NCI-H2196 treated with DMSO at 0.1 percent for 48 hours (cell line): ENCODE results near the gene CDHR1.

ENCODE experiments used
- DNase-seq: peaks from one replicate; lab custom pipeline; 2025; ENCODE audit not compliant: unreplicated experiment; lab: John Stamatoyannopoulos, UW

CDHR1 gene

GRCh38 chr10:84261236-84261915 lies 67.0 kb downstream of the CDHR1 start:
- no peak for DNase-seq

DNA sequence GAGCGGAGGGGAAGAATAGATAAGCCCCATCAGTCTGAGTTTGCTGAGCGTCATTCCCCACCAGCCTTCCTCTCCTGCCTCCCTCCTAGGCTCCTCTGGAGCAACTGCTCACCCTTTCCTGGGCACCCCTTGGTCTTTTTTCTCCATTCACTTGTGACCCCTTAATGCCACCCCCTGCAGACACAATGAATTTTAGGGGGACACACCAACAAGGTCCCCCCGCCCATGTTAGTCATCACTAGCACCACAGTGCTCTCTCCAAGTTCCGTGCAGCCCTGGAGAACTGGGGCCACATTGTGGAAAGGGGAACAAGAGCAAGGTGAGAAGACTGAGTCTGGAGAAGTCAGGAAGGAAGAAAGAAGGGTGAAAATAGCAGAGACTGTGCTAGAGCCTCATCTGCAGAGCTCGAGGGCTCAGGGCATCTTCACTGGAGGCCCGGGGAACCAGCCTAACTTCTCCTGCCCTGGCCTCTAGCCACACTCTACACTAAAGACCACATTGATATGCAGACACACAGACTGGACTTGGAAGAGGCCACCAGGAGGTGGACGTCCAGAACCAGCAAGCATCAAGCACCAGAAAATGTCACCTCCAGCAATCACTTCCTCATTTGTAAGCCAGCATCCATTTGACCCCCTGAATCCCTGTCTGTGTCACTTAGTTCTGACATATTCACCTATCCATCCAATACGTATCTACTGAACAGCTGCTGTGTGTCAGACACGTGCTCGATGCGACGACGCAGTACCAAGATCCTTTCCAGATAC lies 68.0 kb downstream of the CDHR1 start:
- DNase-seq = no peak

- no peak for DNase-seq
Measured at GRCh38 chr10:84263716-84264115, 69.4 kb downstream of the CDHR1 start.

DNA sequence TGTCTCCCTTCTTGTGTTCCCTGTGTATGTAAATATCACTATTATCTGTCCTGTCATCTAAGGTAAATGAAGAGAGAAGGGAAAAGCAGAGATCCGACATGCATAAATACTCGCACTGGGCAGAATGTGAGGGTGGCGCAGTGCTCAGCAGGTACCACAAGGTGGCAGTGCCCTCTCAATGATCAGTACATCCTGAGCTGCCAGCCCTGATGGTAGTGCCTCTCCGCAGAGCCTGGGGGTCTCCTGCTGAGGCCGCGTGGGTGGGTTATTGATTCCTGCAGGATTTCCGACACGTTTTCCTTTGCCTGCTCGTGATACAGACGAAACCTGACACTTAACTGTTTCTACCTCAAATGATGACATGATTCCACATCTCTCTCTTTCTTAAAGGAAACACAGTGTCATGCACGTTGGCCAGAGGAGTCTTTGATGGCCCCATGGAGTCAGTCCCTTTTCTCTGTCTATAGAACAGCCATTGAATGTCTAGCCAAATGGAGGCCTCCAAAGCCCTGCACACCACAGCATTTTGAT lies 70.3 kb downstream of the CDHR1 start:
- DNase-seq = peak; percentile 20

DNA sequence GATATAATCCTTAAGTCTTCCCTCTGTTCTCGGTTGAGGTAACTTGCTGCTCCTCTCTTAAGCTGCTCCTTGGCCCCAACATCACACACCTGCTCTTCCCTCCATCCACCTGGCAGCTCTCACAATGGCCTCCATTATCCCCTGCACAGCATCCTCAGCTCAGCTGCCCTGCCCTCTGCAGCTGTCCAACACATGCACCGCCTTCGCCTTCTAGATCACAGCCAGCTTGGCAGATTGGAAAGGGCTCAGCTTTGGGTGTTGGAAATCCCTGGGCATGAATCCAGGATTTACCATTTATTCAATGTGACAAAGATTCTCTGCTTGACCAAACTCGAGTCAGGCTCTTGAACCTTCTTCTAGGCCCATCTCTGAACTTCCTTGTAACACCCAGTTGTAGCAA lies 71.1 kb downstream of the CDHR1 start:
- peak; percentile 88 for DNase-seq

- peak; percentile 39 for DNase-seq
Measured at GRCh38 chr10:84267503-84268126, 73.3 kb downstream of the CDHR1 start.

- DNase-seq = no peak
Measured at GRCh38 chr10:84269162-84269561, 74.8 kb downstream of the CDHR1 start.
